AG08395 (cell line): ENCODE data around the gene BARX1.

Source experiments
- DNase-seq: peaks from one replicate; pipeline ENCODE4 v3.0.0; 2012; ENCODE audit warnings: mixed read lengths, low spot score

The BARX1 gene

GRCh38 chr9:93917121-93917853, 37.9 kb downstream of the BARX1 start:
- DNase-seq: no peak

- no peak for DNase-seq
Measured at GRCh38 chr9:93916358-93916757, 38.8 kb downstream of the BARX1 start.

DNA sequence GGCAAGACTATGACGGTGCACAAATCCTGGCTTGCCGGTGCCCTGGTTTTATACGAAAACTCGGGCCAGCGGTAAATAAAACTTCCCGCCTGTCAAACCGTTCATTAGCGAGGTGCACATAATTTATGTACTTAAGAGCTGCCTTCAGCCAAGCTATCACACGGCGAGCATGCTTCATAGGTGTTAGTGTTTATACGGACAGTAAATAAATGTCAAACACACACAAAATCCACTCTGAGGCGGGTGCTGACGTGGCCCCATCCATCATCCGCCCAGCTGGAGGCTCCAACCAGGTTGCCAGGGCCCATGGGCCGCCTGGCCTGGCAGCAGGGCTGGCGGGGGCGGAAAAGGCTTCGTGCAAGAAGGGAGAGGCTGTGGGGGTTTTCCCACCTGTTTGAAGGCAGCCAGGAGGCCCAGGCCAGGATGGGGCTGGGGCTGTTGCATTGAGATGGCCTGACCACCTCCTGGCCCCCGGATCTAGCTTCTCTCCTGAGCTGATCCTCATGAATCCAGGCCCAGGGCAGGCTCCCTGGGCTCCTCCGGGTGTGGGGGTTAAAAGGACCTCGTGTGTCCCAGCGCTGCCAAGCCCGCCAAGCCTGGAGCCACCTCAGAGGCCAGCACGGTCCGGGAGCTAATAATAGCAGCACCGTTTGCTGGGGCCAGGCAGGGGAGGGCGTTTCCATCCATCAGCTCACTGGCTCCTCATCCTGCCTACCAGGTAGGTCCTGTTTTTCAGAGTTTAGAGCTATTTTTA, 43.2 kb downstream of the BARX1 start:
- DNase-seq: no peak

DNA sequence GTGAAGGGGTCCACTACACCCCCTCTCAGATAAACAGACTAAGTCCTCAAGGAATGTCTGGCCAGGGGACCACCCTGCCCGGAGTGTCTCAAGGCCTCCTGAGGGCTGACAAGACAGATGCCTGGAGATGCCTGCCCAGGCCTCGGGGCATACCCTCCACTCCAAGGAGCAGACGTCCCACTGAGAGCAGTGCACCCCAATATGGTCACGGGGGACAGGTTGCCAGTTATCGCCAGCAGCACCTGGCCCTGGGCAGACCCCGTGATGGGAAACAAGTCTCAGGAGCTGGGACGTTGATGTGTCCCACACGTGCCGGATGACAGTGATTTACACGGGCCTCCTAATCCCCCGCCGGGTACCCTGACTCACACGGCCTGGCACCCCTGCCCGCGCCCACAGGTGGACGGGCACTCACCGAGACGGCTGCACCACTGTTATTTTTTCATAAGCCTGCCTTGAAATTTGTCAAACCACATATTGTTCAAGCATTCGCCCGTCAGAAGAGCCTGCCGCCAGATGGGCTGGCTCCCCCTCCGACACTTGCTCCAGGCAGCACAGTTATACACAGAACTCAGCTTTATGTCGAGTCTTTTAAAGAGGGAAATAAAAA, 43.9 kb downstream of the BARX1 start:
- DNase-seq: no peak

DNA sequence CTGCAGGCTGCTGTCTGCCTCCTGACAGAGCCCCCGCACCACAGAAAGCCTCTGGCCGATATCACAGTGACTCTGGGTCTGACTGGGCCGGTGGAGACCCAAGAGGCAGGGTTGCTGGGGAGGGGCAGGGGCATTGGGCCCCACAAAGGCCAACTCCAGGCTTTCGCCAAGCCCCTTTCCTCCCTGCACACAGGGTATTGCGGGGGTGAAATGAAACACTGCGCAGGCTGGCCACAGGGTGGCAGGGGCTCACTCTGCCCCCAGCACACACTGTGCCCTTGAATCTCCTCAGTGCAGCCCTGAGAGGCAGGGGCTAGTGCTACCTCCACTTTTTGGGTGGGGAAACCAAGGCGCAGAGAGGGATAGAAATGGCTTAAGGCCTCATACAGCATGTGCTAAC, 44.6 kb downstream of the BARX1 start:
- DNase-seq: no peak

GRCh38 chr9:93910196-93910595, 45.0 kb downstream of the BARX1 start:
- no peak for DNase-seq

GRCh38 chr9:93909242-93909616, 45.9 kb downstream of the BARX1 start:
- DNase-seq: no peak

GRCh38 chr9:93908591-93909241, 46.4 kb downstream of the BARX1 start:
- no peak for DNase-seq

DNA sequence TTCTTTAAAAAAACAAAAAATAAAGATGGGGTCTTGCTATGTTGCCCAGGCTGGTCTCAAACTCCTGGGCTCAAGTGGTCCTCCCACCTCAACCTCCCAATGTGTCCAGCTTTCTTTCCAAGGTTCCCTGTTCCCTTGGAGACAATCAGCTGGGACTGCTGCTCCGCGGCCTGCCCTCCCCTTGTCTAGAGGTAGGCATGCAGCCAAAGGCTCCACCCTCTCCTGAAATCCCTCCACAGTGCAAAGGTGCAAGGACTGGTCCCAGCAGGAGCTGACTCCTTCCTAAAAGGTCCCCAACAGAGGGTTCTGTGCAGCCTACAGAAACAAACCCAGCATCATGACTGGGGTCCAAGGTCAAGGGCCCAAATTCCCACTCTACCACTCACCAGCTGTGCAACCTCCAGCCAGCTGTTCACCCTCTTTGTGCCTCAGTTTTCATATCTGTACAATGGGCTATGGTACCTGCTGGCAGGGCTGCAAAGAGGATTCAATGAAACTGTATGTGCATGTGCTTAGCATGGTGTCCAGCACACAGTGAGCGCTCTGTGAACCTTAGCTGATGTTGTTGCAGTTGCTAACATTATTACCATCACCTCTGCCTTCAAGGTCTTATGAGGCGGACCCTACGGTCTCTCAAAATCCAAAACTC, 47.5 kb downstream of the BARX1 start:
- DNase-seq: no peak

DNA sequence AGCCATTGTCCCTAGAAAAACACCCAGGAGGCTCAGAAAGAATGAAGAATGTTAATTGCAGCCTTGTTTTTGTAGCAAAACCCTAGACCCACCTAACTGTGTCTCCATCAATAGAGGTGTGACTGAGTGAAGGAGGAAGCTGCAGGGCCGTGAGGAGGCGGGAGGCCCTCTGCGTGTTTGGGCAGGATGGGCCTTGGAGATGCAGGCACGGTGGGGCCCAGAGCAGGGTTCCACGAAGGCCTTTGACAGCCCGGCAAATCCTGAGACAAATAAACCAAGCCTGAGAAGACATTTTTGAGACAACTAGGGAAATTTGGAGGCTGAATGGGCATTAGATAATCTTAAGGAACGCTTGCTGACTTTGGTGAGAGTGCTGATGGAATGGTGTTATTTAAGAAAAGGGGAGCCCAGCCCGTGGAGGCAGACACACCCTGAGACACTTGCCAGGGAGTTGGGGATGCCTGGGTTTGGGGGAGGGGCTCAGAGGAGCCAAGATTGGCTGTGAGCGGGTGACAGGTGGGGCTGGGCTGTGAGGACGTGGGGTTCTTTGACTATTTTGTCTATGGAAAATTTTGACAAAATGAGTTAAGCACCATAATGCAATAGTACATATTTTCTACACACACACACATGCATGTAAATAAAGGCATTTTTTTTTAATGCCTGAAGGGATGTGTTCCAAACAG, 48.8 kb downstream of the BARX1 start:
- no peak for DNase-seq

DNA sequence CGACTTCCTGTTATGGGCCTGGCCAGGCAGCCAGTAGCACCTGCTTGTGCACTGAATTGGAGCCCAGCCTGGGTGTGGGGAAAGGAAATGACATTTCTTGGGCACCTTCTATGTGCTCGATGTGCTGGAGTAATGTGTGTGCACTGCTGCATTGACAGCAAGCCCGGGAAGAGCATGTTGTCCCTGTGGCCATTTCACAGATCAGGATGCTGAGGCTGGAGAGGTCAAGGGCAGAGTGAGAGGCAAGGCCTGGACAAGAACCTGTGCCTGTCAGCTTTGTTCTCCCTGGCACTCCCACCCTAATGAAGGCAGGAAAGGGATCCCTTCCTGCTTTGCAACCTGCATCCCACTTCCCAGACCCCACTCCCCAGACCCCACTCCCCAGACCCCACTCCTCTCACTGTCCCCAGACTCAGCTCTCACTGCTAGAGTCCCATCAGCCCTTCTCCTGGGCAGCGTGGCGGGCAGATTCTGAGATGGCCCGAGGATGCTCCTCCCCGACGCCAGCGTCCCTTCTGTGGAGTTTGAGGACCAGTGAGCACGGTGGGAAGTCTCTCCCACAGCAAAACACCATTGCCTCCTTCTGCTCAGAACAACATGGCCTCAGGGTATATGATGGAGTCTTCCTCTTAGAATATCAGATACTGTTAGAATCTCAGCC, 49.6 kb downstream of the BARX1 start:
- no peak for DNase-seq

GRCh38 chr9:93904649-93905472, 50.3 kb downstream of the BARX1 start:
- DNase-seq: no peak

- no peak for DNase-seq
Measured at GRCh38 chr9:93903886-93904648, 51.1 kb downstream of the BARX1 start.

GRCh38 chr9:93902780-93903655, 52.1 kb downstream of the BARX1 start:
- no peak for DNase-seq

- no peak for DNase-seq
Measured at GRCh38 chr9:93902051-93902779, 52.9 kb downstream of the BARX1 start.
